Measurements from ENCODE around the gene FHDC1. TPM values are rescaled to one million over a fixed set of nuclear protein-coding genes. Genes with fewer than 3 reads are reported as not detected.

The FHDC1 gene
- polyA plus RNA-seq, 3 donors, result 0.21 TPM; not detected in 2

DNA sequence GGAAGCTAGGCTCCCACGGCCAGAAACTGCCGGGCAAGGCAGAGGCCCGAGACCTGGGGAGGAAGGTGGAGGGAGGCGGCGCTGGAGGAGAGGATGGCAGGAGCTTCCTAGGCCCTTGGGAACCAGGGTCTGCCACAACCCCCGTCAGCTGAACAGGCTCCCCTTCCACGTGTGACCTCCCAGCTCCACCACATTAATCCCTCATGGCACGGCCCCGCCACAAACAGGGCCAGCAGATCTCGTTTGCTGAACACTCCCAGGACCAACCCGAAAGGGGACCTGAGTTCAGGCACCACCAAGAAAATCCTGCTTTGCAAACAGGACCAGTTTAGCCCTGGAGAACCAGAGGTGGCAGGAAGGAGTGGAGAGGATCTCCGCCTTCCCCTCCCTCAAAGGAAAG is 62.7 kb downstream of the FHDC1 start:
- Mint-ChIP-seq H3K4me1 (peaks cover 8% of the 10 kb centered on the region), H3K9me3 (no peaks in the 10 kb centered on the region), H3K27ac (no peak overlapping the region), H3K36me3 (no peaks in the 10 kb centered on the region), H3K27me3 (ENCODE audit: low read depth in 3 of 3) (peaks cover 0 to 3% (median 0%) of the 10 kb centered on the region in 3 donors), H3K4me3 (no peak overlapping the region)
- no peak overlapping the region for H2AFZ ChIP-seq (ENCODE audit: insufficient read depth, low read depth, low read length, poor library complexity, severe bottlenecking)
- H3K36me3 ChIP-seq (replicated peaks in 1 of 2; ENCODE audit: control insufficient read depth in 1 of 2, insufficient read depth in 2 of 2, low read length in 2 of 2), result no peaks in the 10 kb centered on the region
- peaks cover 0 to 4% of the 10 kb centered on the region in 2 donors for H3K4me1 ChIP-seq (ENCODE audit: control insufficient read depth in 1 of 2, insufficient read depth in 2 of 2, low read length in 2 of 2)
- no peaks in the 10 kb centered on the region for H4K20me1 ChIP-seq (ENCODE audit: insufficient read depth, low read length)
- H3K27me3 ChIP-seq (ENCODE audit: control insufficient read depth in 2 of 2, insufficient read depth in 2 of 2, low read length in 2 of 2), result no peaks in the 10 kb centered on the region
- DNase-seq, result no peak
- no peak for TF ChIP-seq CTCF (IDR thresholded peaks at IDR 0.05)
- no peak overlapping the region for H3K9ac ChIP-seq (ENCODE audit: insufficient read depth, low read length, poor library complexity, severe bottlenecking)
- H3K27ac ChIP-seq (ENCODE audit: low read depth in 1 of 2, low read length in 2 of 2), result no peak overlapping the region
- H3K4me2 ChIP-seq (replicated peaks; ENCODE audit: extremely low read depth, low read length, poor library complexity, severe bottlenecking), result no peak overlapping the region
- 92% methylated on average over 2 of the region's 12 CpGs for WGBS (ENCODE audit: insufficient coverage)
- H3K79me2 ChIP-seq (ENCODE audit: insufficient read depth, low read length), result no peaks in the 10 kb centered on the region
- no peaks in the 10 kb centered on the region for H3K9me3 ChIP-seq (replicated peaks in 1 of 2; ENCODE audit: control insufficient read depth in 1 of 2, insufficient read depth in 1 of 2, low read length in 2 of 2)
- no peak overlapping the region for H3K4me3 ChIP-seq (replicated peaks in 1 of 3; ENCODE audit: low read depth in 2 of 3, low read length in 3 of 3)
- intact Hi-C loops (cut with micrococcal nuclease), result no loop called here

DNA sequence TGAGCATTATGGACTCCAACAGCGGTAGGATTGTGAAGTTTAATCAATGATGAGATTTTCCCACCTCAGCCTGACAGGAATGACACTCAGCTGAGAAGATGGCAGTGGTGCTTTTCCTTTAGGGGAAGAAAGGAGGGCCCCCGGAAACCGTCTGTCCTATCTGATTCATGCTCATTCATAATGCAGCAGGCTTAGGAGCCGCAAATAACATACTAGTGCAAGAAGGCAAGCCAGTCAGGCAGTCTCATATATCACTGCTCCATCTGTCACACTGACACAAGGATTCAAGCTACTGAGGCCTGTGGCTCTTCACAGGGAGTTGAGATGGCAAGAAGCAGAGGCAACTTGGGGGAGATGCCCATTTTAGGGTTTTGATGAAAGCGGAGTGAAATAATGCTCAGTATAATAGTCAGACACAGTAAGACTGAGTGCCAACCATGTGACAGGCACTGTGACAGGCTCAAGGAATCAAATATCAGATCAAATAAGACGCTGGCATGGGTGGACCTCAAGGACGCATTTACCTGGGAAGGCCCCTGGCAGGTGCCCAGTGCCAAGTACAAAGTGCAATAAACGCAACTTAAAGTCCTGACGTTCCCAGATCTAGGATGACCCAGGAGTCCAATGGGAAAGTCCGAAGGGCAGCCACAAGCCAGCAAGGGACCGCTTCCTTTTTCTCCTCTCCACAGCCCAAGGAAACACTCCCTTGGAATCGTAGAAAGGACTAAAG is 63.4 kb downstream of the FHDC1 start:
- H3K9me3 ChIP-seq (replicated peaks in 1 of 2; ENCODE audit: control insufficient read depth in 1 of 2, insufficient read depth in 1 of 2, low read length in 2 of 2), result no peaks in the 10 kb centered on the region
- Mint-ChIP-seq H3K4me1 (peaks cover 9% of the 10 kb centered on the region), H3K9me3 (no peaks in the 10 kb centered on the region), H3K27ac (peak overlapping the region in 2 of 7 donors; percentile 21 to 47), H3K27me3 (ENCODE audit: low read depth in 3 of 3) (peaks cover 0 to 3% (median 0%) of the 10 kb centered on the region in 3 donors), H3K36me3 (no peaks in the 10 kb centered on the region), H3K4me3 (no peak overlapping the region)
- no peak for TF ChIP-seq CTCF (IDR thresholded peaks at IDR 0.05)
- H3K4me2 ChIP-seq (replicated peaks; ENCODE audit: extremely low read depth, low read length, poor library complexity, severe bottlenecking), result no peak overlapping the region
- no peak overlapping the region for H3K4me3 ChIP-seq (replicated peaks in 1 of 3; ENCODE audit: low read depth in 2 of 3, low read length in 3 of 3)
- H3K4me1 ChIP-seq (ENCODE audit: control insufficient read depth in 1 of 2, insufficient read depth in 2 of 2, low read length in 2 of 2), result peaks cover 0 to 4% of the 10 kb centered on the region in 2 donors
- intact Hi-C loops (cut with micrococcal nuclease), result no loop called here
- no peak overlapping the region for H3K9ac ChIP-seq (ENCODE audit: insufficient read depth, low read length, poor library complexity, severe bottlenecking)
- H2AFZ ChIP-seq (ENCODE audit: insufficient read depth, low read depth, low read length, poor library complexity, severe bottlenecking), result no peak overlapping the region
- no peaks in the 10 kb centered on the region for H3K79me2 ChIP-seq (ENCODE audit: insufficient read depth, low read length)
- 100% methylated on average over 5 of the region's 12 CpGs for WGBS (ENCODE audit: insufficient coverage)
- no peak overlapping the region for H3K27ac ChIP-seq (ENCODE audit: low read depth in 1 of 2, low read length in 2 of 2)
- no peaks in the 10 kb centered on the region for H3K27me3 ChIP-seq (ENCODE audit: control insufficient read depth in 2 of 2, insufficient read depth in 2 of 2, low read length in 2 of 2)
- no peaks in the 10 kb centered on the region for H4K20me1 ChIP-seq (ENCODE audit: insufficient read depth, low read length)
- DNase-seq, result no peak
- H3K36me3 ChIP-seq (replicated peaks in 1 of 2; ENCODE audit: control insufficient read depth in 1 of 2, insufficient read depth in 2 of 2, low read length in 2 of 2), result no peaks in the 10 kb centered on the region
